CD4-positive, alpha-beta T cell (primary cell): ENCODE results near the gene RAD9A. TPM values are rescaled to one million over a fixed set of nuclear protein-coding genes. Genes with fewer than 3 reads are reported as not detected.
A peak's percentile ranks its signal among the peaks of the same experiment; 100 is the strongest.
"Not testable (repeated sequence)": the region's sequence is repeated elsewhere in the genome, so short reads cannot be mapped to it uniquely, and the experiment has no call there.

ENCODE experiments used
- ATAC-seq: fragments of 200-7000 bp; cut with Tn5 transposase; one replicate; pipeline ENCODE4 v1.10.0; 2022; ENCODE audit warnings: mild to moderate bottlenecking; ENCODE audit not compliant: poor library complexity
- CTCF ChIA-PET: fragments of 350-600 bp; sonication (Branson Sonifier 250); formaldehyde crosslinking; loops from one replicate; lab custom pipeline; 2021; ENCODE audit warnings: antibody characterized with exemption, inconsistent platforms; lab: Charles Lee
- POLR2A ChIA-PET: fragments of 350-600 bp; sonication (Branson Sonifier 250); formaldehyde crosslinking; loops from one replicate; lab custom pipeline; 2021; ENCODE audit warnings: antibody characterized with exemption, inconsistent platforms; lab: Charles Lee
- DNase-seq, 14 experiments: peaks; one replicate each; pipeline ENCODE4 v3.0.0-alpha.2; 2013 to 2020; ENCODE audit warnings: mixed read lengths in 2 of 14
- H3K27ac ChIP-seq, 2 donors: one replicate each; pipeline versions ENCODE4 v1.5.1 to v1.7.0; 2013; ENCODE audit warnings: low read length in 2 of 2, low read depth in 1 of 2, mild to moderate bottlenecking in 1 of 2
- H3K27me3 ChIP-seq, 2 experiments: 1 replicate in 1 of 2; 2 replicates in 1 of 2; pipeline versions ENCODE4 v1.6.1 to v1.7.0; 2013; ENCODE audit warnings: low read length in 2 of 2, control low read depth in 1 of 2, mild to moderate bottlenecking in 1 of 2, moderate library complexity in 1 of 2; ENCODE audit not compliant: insufficient read depth in 2 of 2, control insufficient read depth in 1 of 2
- H3K36me3 ChIP-seq: one replicate; pipeline ENCODE4 v1.6.1; 2013; ENCODE audit warnings: low read length, control low read depth; ENCODE audit not compliant: insufficient read depth
- H3K4me1 ChIP-seq: one replicate; pipeline ENCODE4 v1.6.1; 2013; ENCODE audit warnings: low read length, control low read depth; ENCODE audit not compliant: insufficient read depth
- H3K4me3 ChIP-seq: one replicate; pipeline ENCODE4 v1.5.1; 2013; ENCODE audit warnings: mild to moderate bottlenecking, low read length, moderate library complexity
- H3K9me3 ChIP-seq, 2 experiments: 1 replicate in 1 of 2; 2 replicates in 1 of 2; pipeline versions ENCODE4 v1.6.1 to v1.7.0; 2013; ENCODE audit warnings: low read length in 2 of 2, mild to moderate bottlenecking in 2 of 2, control low read depth in 1 of 2, moderate library complexity in 1 of 2; ENCODE audit not compliant: control insufficient read depth in 1 of 2, insufficient read depth in 1 of 2
- H3K27ac Mint-ChIP-seq: one replicate; pipeline ENCODE4 v1.8.0; 2020; ENCODE audit warnings: mixed read lengths
- H3K27me3 Mint-ChIP-seq: one replicate; pipeline ENCODE4 v1.8.0; 2021; ENCODE audit warnings: mixed read lengths
- H3K36me3 Mint-ChIP-seq: one replicate; pipeline ENCODE4 v1.8.0; 2021; ENCODE audit warnings: low read depth, mixed read lengths
- H3K4me1 Mint-ChIP-seq: one replicate; pipeline ENCODE4 v1.8.0; 2021; ENCODE audit warnings: low read depth, mixed read lengths
- H3K4me3 Mint-ChIP-seq: one replicate; pipeline ENCODE4 v1.8.0; 2020; ENCODE audit warnings: mild to moderate bottlenecking, mixed read lengths
- H3K9me3 Mint-ChIP-seq: one replicate; pipeline ENCODE4 v1.8.0; 2020; ENCODE audit warnings: mixed read lengths
- intact Hi-C, 2 experiments: fragments of 100-400 bp; cut with DNase I in 1 of 2; cut with micrococcal nuclease in 1 of 2; formaldehyde crosslinking; loops; one replicate each; pipeline versions ENCODE4 v1.15.1 to v1.9.0; 2023 to 2025; cut with DNase I, micrococcal nuclease
- total RNA-seq, 174 experiments: library from RNA in 2 of 174; stranded (reverse) in 2 of 174; gene quantifications; one replicate each; pipeline ENCODE4 v1.2.3 and lab custom pipeline; 2021 to 2026
- TF ChIP-seq, protein P1 (sequence below): fragments of 200-600 bp; IDR thresholded peaks from one replicate; pipeline ENCODE4 v1.8.0; 2022; ENCODE audit warnings: antibody characterized with exemption, mild to moderate bottlenecking

The RAD9A gene
- total RNA-seq, 2 experiments from 2014 or later: 19.3 to 20.3 TPM

DNA sequence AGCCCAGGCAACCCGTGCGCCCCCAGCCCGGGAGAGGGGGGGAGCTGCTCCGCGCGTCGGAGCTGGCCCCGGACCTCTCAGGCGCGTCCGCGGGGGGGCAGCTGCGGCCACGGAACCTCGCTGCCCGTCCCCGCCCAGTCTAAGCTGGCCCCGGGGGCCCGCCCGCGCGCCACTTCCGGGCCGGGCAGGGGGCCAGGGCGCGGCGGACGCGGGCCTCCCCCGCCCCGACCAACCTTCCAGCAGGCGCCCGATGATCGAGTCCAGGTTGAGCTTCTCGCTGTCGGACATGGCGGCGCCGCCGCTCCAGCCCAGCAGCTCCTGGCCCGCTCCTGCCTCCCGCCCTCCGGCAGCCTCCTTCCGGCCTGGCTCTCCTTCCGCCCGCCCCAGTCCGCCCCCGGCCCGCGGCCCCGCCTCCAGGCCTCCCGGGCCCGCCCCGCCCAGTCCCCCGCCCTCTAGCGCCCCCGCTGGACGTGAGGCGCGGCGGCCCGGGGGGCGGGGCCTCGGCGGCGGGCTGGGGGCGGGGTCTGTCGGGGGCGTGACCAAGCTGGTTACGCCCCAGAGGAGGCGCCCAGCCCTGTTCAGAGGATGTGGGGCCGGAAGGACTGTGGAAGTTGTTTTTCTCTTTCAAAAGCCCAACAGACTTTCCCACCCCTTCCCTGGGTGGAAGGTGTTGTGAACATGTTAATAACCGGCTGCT lies 9.9 kb downstream of the RAD9A start, which contains the start of gene PPP1CA:
TSS of gene PPP1CA (minus strand) at position 364 of the 697 bp plus-strand sequence. CDS start at position 288, 76 bp downstream.
- intact Hi-C loops: loop anchor here (1.0 to 5.0 kb wide), 6 partner anchors 27 to 106 kb away; partner anchors contain the start of genes TMEM134 (in 2 of the 2), CDK2AP2 (in 1 of the 2), PITPNM1 (in 1 of the 2) and PTPRCAP (in 1 of the 2)
- Mint-ChIP-seq H3K9me3 (no peaks in the 10 kb centered on the region), H3K4me3 (peak within 1 kb of the TSS; percentile 100), H3K36me3 (peaks cover 56% of the 10 kb centered on the region), H3K27ac (peak within 1 kb of the TSS; percentile 98), H3K27me3 (no peaks in the 10 kb centered on the region), H3K4me1 (peaks cover 56% of the 10 kb centered on the region)
- ATAC-seq: peak; percentile 69
- TF ChIP-seq, protein P1, sequence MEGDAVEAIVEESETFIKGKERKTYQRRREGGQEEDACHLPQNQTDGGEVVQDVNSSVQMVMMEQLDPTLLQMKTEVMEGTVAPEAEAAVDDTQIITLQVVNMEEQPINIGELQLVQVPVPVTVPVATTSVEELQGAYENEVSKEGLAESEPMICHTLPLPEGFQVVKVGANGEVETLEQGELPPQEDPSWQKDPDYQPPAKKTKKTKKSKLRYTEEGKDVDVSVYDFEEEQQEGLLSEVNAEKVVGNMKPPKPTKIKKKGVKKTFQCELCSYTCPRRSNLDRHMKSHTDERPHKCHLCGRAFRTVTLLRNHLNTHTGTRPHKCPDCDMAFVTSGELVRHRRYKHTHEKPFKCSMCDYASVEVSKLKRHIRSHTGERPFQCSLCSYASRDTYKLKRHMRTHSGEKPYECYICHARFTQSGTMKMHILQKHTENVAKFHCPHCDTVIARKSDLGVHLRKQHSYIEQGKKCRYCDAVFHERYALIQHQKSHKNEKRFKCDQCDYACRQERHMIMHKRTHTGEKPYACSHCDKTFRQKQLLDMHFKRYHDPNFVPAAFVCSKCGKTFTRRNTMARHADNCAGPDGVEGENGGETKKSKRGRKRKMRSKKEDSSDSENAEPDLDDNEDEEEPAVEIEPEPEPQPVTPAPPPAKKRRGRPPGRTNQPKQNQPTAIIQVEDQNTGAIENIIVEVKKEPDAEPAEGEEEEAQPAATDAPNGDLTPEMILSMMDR: no peak
- DNase-seq: peak; percentile 83 to 96 (median 92)
- H3K36me3 ChIP-seq: peaks cover 48% of the 10 kb centered on the region
- H3K27me3 ChIP-seq: peaks cover 0 to 3% of the 10 kb centered on the region in 2 experiments
- peak within 1 kb of the TSS; percentile 62 to 84 for H3K27ac ChIP-seq
- H3K4me3 ChIP-seq: peak within 1 kb of the TSS; percentile 98
- CTCF ChIA-PET: interaction anchor here (0.6 to 5.3 kb wide), 25 partner anchors 8 to 182 kb away, joined by 3 to 46 read pairs (median 4); partner anchors contain the start of genes AIP, CARNS1, CDK2AP2 and CLCF1
- H3K9me3 ChIP-seq: peaks cover 0 to 5% of the 10 kb centered on the region in 2 experiments
- POLR2A ChIA-PET: interaction anchor here (0.7 to 7.1 kb wide), 36 partner anchors 7 to 758 kb away, joined by 3 to 353 read pairs (median 6); partner anchors contain the start of genes AIP, ANKRD13D, CARNS1 and CLCF1
- peaks cover 86% of the 10 kb centered on the region for H3K4me1 ChIP-seq

DNA sequence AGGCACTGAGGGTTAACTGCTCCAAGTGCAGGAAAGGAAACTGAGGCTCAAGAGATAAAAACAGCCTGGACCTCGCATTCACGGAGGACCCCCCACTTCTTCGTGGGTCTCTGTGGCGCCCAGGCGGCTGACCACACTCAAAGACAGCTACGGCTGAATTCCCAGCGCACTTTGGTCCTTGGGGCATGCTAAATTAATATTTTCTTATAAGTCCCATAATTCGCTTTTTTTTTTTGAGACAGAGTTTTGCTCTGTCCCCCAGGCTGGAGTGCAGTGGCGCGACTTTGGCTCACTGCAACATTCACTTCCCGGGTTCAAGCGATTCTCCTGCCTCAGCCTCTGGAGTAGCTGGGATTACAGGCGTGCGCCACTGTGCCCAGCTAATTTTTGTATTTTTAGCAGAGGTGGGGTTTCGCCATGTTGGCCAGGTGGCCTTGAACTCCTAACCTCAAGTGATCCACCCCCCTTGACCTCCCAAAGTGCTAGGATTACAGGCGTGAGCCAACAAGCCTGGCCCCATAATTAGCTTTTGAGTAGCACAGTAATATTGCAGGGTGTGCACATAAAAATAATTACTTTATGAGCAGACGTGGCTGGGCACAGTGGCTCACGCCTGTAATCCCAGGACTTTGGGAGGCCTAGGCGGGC lies 10.5 kb downstream of the RAD9A start:
- peaks cover 52% of the 10 kb centered on the region for H3K36me3 ChIP-seq
- Mint-ChIP-seq H3K36me3 (peaks cover 56% of the 10 kb centered on the region), H3K4me3 (peak overlapping the region; percentile 100), H3K4me1 (peaks cover 57% of the 10 kb centered on the region), H3K27ac (peak overlapping the region; percentile 98)
- peak overlapping the region; percentile 51 for H3K4me3 ChIP-seq
- peaks cover 86% of the 10 kb centered on the region for H3K4me1 ChIP-seq
- not testable (repeated sequence) for ATAC-seq, DNase-seq, H3K9me3 ChIP-seq, H3K9me3 Mint-ChIP-seq, H3K27me3 Mint-ChIP-seq, H3K27me3 ChIP-seq
- H3K27ac ChIP-seq: peak overlapping the region; percentile 62 to 84
- CTCF ChIA-PET: interaction anchor here (0.7 to 5.3 kb wide), 14 partner anchors 11 to 150 kb away, joined by 3 to 46 read pairs (median 6); partner anchors contain the start of genes AIP, CARNS1, CLCF1 and PTPRCAP
- POLR2A ChIA-PET: interaction anchor here (0.7 to 7.1 kb wide), 26 partner anchors 10 to 759 kb away, joined by 3 to 353 read pairs (median 7); partner anchors contain the start of genes AIP, CARNS1, CLCF1 and GPR152
- intact Hi-C loops: loop anchor here in 1 of 2 experiments (2.0 to 5.0 kb wide), 2 partner anchors 66 to 105 kb away; partner anchors contain the start of genes CDK2AP2, PITPNM1 and TMEM134

DNA sequence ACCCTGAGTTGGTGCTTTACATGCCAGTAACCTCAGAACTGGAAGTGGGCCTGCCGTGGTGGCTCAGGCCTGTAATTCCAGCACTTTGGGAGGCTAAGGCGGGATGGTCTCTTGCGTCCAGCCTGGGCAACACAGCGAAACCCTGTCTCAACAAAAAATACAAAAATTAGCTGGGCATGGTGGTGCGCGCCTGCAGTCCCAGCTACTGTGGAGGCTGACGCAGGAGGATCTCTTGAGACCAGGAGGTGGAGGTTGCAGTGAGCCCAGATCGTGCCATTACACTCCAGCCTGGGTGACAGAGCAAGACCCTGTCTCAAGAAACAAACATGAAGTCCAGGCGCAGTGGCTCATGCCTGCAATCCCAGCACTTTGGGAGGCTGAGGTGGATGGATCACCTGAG lies 11.3 kb downstream of the RAD9A start:
- H3K4me1 Mint-ChIP-seq: peaks cover 58% of the 10 kb centered on the region
- peaks cover 56% of the 10 kb centered on the region for H3K36me3 Mint-ChIP-seq
- H3K27ac Mint-ChIP-seq: peak overlapping the region; percentile 98

More for the DNA sequence above, 11.3 kb downstream of the RAD9A start:
- Histone ChIP-seq H3K27ac (peak overlapping the region; percentile 72 to 84), H3K4me3 (peak overlapping the region; percentile 100), H3K4me1 (peaks cover 86% of the 10 kb centered on the region), H3K36me3 (peaks cover 52% of the 10 kb centered on the region)
- DNase-seq, H3K9me3 Mint-ChIP-seq, H3K9me3 ChIP-seq, H3K27me3 Mint-ChIP-seq, H3K27me3 ChIP-seq, ATAC-seq: not testable (repeated sequence)
- peak overlapping the region; percentile 100 for H3K4me3 Mint-ChIP-seq
- intact Hi-C loops: loop anchor here (1.0 to 5.0 kb wide), 5 partner anchors 14 to 104 kb away; partner anchors contain the start of genes AIP (in 1 of the 2), CDK2AP2 (in 1 of the 2), PITPNM1 (in 1 of the 2) and TMEM134 (in 1 of the 2)
- ChIA-PET CTCF (interaction anchor here (1.4 to 5.3 kb wide), 4 partner anchors 14 to 80 kb away, joined by 5 to 46 read pairs (median 14); partner anchors contain the start of genes AIP, CARNS1 and PTPRCAP), POLR2A (interaction anchor here (0.9 to 7.1 kb wide), 25 partner anchors 10 to 1979 kb away, joined by 3 to 353 read pairs (median 8); partner anchors contain the start of genes AIP, ANKRD13D, CARNS1 and CORO1B)
